Muscle of leg (tissue), 11 donors: ENCODE measurements around the gene UNC13A. TPM values are rescaled to one million over a fixed set of nuclear protein-coding genes. Genes with fewer than 3 reads are reported as not detected.
"Not testable (repeated sequence)": the region's sequence is repeated elsewhere in the genome, so short reads cannot be mapped to it uniquely, and the experiment has no call there.

Source experiments
- DNase-seq: peaks from one replicate; pipeline ENCODE4 v3.0.0; 2013
- H3K27ac ChIP-seq: one replicate; pipeline ENCODE4 v1.5.1; 2013; ENCODE audit warnings: mild to moderate bottlenecking, low read length, control low read depth
- H3K27me3 ChIP-seq: one replicate; pipeline ENCODE4 v1.6.1; 2013; ENCODE audit warnings: low read length; ENCODE audit not compliant: control insufficient read depth, insufficient read depth
- H3K36me3 ChIP-seq: one replicate; pipeline ENCODE4 v1.6.1; 2013; ENCODE audit warnings: low read length; ENCODE audit not compliant: control insufficient read depth, insufficient read depth
- H3K4me1 ChIP-seq: one replicate; pipeline ENCODE4 v1.6.1; 2013; ENCODE audit warnings: low read length; ENCODE audit not compliant: control insufficient read depth, insufficient read depth
- H3K4me3 ChIP-seq: one replicate; pipeline ENCODE4 v1.5.1; 2013; ENCODE audit warnings: low read length, control low read depth
- H3K9me3 ChIP-seq: replicated peaks from 2 replicates; pipeline ENCODE4 v1.6.1; 2013; ENCODE audit warnings: low read depth, low read length; ENCODE audit not compliant: control insufficient read depth
- whole genome bisulfite sequencing: methylation state at CpG from one replicate; pipeline ENCODE4 v1.1.5; 2013; ENCODE audit warnings: missing lambda C conversion rate; ENCODE audit not compliant: insufficient coverage; 5-methylcytosine and 5-hydroxymethylcytosine counted together
- polyA plus RNA-seq, 8 donors: library from polyadenylated mRNA; unstranded; fragments of 120-200 nt; gene quantifications; one replicate each; pipeline versions ENCODE4 v1.2.1 to v1.2.3, GENCODE V29; 2013; ENCODE audit warnings: inconsistent platforms in 1 of 8, low replicate concordance in 1 of 8; ENCODE audit not compliant: insufficient read length in 8 of 8, insufficient read depth in 1 of 8
- total RNA-seq: library from RNA; stranded (reverse); fragments of 120-200 nt; gene quantifications from one replicate; pipeline ENCODE4 v1.2.4, GENCODE V29; 2013

UNC13A gene
- total and polyA plus RNA-seq, 9 donors = 0.05 to 0.27 (median 0.09) TPM

GRCh38 chr19:17590866-17591265 lies 97.3 kb downstream of the UNC13A start:
- DNase-seq = no peak
- H3K4me1 ChIP-seq = no peaks in the 10 kb centered on the region
- H3K4me3 ChIP-seq = no peak overlapping the region
- no peaks in the 10 kb centered on the region for H3K36me3 ChIP-seq
- no CpG with 5 or more reads among the region's 1 CpG for WGBS
- H3K27ac ChIP-seq = no peak overlapping the region
- H3K27me3 ChIP-seq = peaks cover 2% of the 10 kb centered on the region
- H3K9me3 ChIP-seq = no peaks in the 10 kb centered on the region

- peaks cover 25% of the 10 kb centered on the region for H3K36me3 ChIP-seq
- not testable (repeated sequence) for H3K4me3 ChIP-seq, H3K27ac ChIP-seq, H3K27me3 ChIP-seq, DNase-seq, H3K4me1 ChIP-seq, H3K9me3 ChIP-seq
- 100% methylated on average over 1 of the region's 7 CpGs for WGBS
These were observed 102.8 kb downstream of the UNC13A start for GRCh38 chr19:17585395-17585794.

GRCh38 chr19:17584132-17584531 lies 104.0 kb downstream of the UNC13A start:
- Histone ChIP-seq H3K36me3 (peaks cover 38% of the 10 kb centered on the region), H3K4me3 (no peak overlapping the region), H3K9me3 (no peaks in the 10 kb centered on the region), H3K27ac (no peak overlapping the region), H3K4me1 (no peaks in the 10 kb centered on the region), H3K27me3 (no peaks in the 10 kb centered on the region)
- no peak for DNase-seq
- WGBS = 65% methylated on average over 3 of the region's 3 CpGs

GRCh38 chr19:17582613-17583012 lies 105.5 kb downstream of the UNC13A start:
- Histone ChIP-seq H3K27ac (no peak overlapping the region), H3K4me3 (no peak overlapping the region), H3K36me3 (peaks cover 50% of the 10 kb centered on the region), H3K4me1 (no peaks in the 10 kb centered on the region), H3K27me3 (no peaks in the 10 kb centered on the region), H3K9me3 (no peaks in the 10 kb centered on the region)
- DNase-seq = no peak
- WGBS = 89% methylated on average over 4 of the region's 8 CpGs

- Histone ChIP-seq H3K9me3 (no peaks in the 10 kb centered on the region), H3K4me1 (no peaks in the 10 kb centered on the region), H3K27ac (no peak overlapping the region), H3K27me3 (no peaks in the 10 kb centered on the region), H3K36me3 (peaks cover 60% of the 10 kb centered on the region), H3K4me3 (no peak overlapping the region)
- 75% methylated on average over 17 of the region's 19 CpGs for WGBS
- no peak for DNase-seq
These were observed 106.8 kb downstream of the UNC13A start for GRCh38 chr19:17581211-17581874.

GRCh38 chr19:17580470-17581144 lies 107.5 kb downstream of the UNC13A start:
- H3K27me3 ChIP-seq = no peaks in the 10 kb centered on the region
- H3K27ac ChIP-seq = no peak overlapping the region

GRCh38 chr19:17579661-17580244 lies 108.4 kb downstream of the UNC13A start:
- 63% methylated on average over 13 of the region's 16 CpGs for WGBS
- DNase-seq = peak; percentile 54
- no peak overlapping the region for H3K27ac ChIP-seq
- no peak overlapping the region for H3K4me3 ChIP-seq
- H3K9me3 ChIP-seq = no peaks in the 10 kb centered on the region
- H3K4me1 ChIP-seq = no peaks in the 10 kb centered on the region
- no peaks in the 10 kb centered on the region for H3K27me3 ChIP-seq
- peaks cover 72% of the 10 kb centered on the region for H3K36me3 ChIP-seq

More at GRCh38 chr19:17580470-17581144, 107.5 kb downstream of the UNC13A start:
- no peaks in the 10 kb centered on the region for H3K4me1 ChIP-seq
- 86% methylated on average over 22 of the region's 28 CpGs for WGBS
- H3K4me3 ChIP-seq = no peak overlapping the region
- H3K9me3 ChIP-seq = no peaks in the 10 kb centered on the region
- H3K36me3 ChIP-seq = peaks cover 67% of the 10 kb centered on the region
- no peak for DNase-seq

GRCh38 chr19:17577457-17578097 lies 110.6 kb downstream of the UNC13A start:
- H3K36me3 ChIP-seq = peaks cover 79% of the 10 kb centered on the region
- WGBS = 69% methylated on average over 11 of the region's 22 CpGs

GRCh38 chr19:17576758-17577456 lies 111.2 kb downstream of the UNC13A start:
- Histone ChIP-seq H3K9me3 (no peaks in the 10 kb centered on the region), H3K4me1 (no peaks in the 10 kb centered on the region), H3K36me3 (peaks cover 78% of the 10 kb centered on the region), H3K4me3 (no peak overlapping the region), H3K27ac (no peak overlapping the region), H3K27me3 (no peaks in the 10 kb centered on the region)
- 65% methylated on average over 30 of the region's 34 CpGs for WGBS
- DNase-seq = peak; percentile 58

More at GRCh38 chr19:17577457-17578097, 110.6 kb downstream of the UNC13A start:
- Histone ChIP-seq H3K4me1 (no peaks in the 10 kb centered on the region), H3K27me3 (no peaks in the 10 kb centered on the region), H3K27ac (no peak overlapping the region), H3K9me3 (no peaks in the 10 kb centered on the region), H3K4me3 (no peak overlapping the region)
- no peak for DNase-seq
